DMS153 treated with DMSO at 0.1 percent for 48 hours (cell line): ENCODE results near the gene NDUFV3.
"Not testable (repeated sequence)": the region's sequence is repeated elsewhere in the genome, so short reads cannot be mapped to it uniquely, and the experiment has no call there.

ENCODE experiments used
- DNase-seq: peaks from one replicate; lab custom pipeline; 2025; ENCODE audit not compliant: unreplicated experiment; lab: John Stamatoyannopoulos, UW

Gene NDUFV3

DNA sequence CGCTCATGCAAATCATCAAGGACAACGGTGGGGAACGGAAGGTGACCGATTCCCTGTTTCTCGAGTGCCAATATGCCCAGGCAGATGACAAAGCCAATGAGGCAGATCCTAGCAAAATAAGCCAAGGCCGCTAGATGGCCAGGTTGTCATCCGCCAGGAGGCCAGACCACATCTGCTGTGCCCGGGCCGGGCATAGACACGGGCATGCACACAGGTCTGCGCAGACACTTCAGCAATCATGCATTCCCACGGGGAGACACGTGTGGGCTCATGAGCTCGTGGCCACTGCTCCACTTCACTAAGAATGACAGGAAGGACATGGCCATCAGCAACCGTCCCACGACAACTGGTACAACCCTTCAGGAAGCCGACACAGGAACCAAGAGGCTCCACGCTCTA lies 37.2 kb upstream of the NDUFV3 start:
- no peak for DNase-seq

DNA sequence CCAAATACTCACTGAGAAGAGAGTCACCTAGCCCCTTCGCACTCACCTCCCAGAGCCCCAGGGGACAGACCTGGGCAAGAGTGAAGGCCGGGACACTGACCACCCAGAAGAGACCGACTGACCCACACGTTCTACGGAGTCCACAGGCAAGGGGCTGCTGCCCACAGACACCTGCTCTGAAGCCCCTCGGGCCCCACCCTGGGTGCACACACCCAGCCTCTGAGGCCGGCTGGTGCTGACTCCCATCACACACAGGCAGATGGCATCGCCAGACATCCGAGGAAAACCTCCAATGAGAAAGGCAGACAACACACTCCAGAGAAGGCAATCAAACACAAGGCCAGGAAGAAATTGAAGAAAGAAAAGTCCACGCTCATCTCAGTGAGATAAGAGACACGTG lies 35.9 kb upstream of the NDUFV3 start:
- DNase-seq, result no peak

GRCh38 chr21:42858185-42858847 lies 34.8 kb upstream of the NDUFV3 start:
- DNase-seq, result no peak

DNA sequence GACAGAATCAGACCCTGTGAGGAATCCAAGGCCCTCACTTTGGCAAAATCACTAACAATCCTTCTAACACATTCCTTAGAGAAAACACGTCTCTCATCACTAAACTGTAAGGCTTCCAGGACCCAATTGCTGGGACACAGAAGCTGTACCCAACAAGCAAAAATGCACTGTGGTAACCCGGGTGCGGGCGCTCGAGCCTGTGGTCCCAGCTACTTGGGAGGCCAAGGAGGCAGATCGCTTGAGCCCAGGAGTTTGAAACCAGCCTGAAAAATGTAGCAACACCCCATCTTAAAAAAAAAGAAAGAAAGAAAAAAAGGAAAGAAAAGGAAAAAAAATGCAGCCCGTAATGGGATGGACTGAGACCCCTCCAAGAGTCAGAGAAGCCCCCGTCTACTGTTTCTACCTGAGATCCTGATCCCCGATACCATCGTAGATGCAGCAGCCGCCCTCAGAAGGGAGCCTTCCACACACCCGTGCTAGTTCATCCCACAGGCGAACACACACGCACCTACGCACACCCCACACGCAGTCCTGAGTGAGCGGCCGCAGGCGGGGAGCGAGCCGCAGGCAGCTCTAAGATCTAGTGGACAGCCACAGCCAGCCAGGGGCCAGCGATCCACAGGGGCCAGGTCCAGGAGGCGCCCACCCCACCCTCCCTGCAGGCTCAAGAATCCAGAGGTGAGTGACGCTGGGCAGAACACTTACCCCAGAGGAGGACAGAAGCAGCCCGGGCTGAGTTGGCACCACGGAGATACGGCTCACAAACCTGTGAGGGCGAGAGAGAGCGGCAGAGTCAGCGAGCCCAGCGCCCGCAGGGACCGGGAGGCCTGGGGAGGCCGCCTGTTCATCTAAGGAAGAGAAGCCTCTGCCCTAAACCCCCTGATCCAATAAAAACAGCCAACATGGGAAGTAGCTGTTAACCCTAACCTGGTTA lies 33.9 kb upstream of the NDUFV3 start:
- no peak for DNase-seq

- DNase-seq, result no peak
These were observed 33.2 kb upstream of the NDUFV3 start for GRCh38 chr21:42859891-42860230.

DNA sequence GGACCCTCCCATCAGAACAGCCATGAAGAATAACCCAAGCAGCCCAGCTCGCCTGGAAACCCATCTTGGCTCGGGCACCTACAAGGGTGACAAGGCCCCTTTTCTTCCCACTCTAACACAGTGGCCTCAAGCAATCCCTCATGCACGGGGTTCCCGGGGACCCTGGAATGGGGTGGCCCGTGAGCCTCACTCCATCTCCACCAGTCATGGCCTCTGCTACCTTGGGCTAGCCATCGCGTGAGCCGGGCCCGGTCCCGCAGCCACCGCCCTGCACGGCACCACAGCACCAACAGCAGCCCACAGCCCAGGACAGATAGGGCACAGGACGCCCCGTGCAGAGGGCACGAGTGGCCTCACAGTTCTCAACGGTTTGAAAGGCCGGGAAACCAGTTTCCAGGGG lies 32.8 kb upstream of the NDUFV3 start:
- DNase-seq, result no peak

DNA sequence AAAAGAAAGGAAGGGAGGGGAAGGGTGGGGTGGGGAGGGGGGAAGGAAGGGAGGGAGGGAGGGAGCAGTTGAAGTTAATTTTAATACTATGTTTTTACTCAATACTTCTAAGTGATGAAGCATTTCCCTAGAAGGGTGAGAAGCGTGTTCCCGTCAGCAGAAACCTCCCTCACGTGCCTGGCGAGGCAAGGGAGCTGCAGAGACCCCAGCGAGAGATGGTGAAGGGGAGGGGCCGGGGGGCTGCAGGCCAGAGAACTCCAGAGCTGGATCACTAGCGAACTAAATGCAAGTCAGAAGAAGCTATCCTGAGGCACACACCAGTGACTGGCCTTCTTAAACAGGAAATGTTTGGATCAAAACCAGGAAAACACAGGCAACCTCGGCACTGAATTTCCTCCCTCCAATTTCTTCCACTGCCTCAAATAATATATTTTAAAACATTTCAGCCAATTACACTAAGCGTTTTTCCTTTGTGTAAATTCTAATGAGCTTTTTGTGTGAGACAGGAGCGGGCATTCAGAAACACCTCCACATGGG lies 31.7 kb upstream of the NDUFV3 start:
- DNase-seq, result no peak

- no peak for DNase-seq
These were observed 31.2 kb upstream of the NDUFV3 start for GRCh38 chr21:42861848-42862400.

GRCh38 chr21:42862774-42863503 lies 30.2 kb upstream of the NDUFV3 start:
- no peak for DNase-seq

DNA sequence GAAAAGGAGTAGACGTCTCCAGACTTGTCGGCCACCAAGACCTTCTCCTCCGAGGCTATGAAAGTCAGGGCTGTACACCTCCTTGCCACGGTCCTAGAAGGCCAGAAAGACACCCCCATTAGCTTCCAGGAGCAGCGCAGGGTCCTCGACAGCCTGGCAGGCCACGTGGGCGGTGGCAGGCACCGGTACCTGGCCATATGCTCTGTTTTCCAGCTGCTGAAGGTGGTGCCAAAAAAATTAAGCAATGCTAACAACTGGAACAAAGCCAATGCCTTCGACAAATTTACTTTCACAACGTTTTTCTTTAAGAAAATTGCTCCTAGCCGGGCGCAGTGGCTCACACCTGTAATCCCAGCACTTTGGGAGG lies 29.6 kb upstream of the NDUFV3 start:
- DNase-seq, result no peak

GRCh38 chr21:42864286-42864685 lies 28.8 kb upstream of the NDUFV3 start:
- DNase-seq, result no peak

DNA sequence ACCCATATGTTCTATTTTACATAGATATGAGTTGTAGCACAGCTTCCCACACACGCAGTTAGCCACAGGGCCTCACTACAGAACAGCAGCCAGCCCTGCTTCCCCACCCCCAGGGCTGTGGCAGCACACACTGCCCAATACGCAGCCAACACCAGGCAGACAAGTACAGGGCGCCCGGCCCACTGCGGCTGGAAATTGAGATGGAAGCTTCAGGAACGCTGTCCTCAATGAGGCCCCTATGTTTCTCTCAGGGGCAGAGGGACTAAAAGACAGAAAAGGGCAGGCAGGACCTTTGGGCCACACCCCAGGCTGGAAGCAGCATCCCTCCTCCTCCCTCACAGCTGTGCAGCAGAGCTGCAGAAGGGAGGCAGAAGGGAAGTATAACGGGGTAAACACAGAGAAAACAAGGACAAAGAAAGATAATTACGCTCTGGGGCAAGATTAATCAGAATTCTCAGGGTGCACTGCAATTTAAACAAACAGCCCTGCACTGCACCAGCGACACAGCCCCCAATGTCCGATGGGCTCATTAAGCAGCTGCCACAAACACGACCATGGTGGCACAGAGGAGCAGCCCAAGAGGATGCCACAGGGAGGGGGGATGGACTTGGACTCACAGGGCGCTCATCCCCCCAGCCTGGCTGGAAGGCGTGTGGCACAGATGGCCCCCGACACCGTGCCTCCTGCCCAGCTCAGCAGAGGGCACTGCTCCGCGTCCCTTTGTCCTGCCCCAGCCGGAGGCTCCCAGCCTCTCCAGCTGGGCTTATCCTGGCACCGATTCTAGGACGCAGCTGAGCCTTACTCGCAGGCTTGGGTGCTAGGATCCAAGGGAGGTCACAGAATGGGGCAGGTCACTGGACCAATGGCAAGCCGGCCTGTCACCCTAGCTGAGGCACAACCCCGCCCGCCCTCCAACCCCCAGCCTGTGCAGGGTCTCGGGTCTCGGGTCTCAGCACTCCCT lies 28.0 kb upstream of the NDUFV3 start:
- DNase-seq, result no peak

GRCh38 chr21:42865776-42866160 lies 27.3 kb upstream of the NDUFV3 start:
- DNase-seq, result no peak

- DNase-seq, result no peak
These were observed 24.9 kb upstream of the NDUFV3 start for GRCh38 chr21:42868196-42868595.

DNA sequence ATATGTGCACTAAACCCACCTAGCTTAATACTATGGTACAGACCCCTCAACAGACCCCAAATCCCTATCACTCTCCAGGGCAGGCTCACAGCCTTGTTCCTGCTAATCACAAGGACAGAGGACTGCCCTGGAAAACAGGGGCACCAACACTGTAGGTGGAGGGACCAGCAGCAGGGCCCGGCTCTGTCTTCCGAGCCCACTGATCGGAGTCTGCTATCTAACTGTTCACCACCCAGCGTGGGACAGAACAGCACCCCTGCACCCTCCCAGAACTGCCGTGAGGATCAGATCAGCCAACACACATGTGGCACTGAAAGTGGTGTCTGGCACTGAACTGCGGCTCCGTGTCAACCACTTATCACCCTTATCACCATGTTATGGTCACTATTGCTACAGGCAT lies 20.0 kb upstream of the NDUFV3 start:
- DNase-seq, result no peak

DNA sequence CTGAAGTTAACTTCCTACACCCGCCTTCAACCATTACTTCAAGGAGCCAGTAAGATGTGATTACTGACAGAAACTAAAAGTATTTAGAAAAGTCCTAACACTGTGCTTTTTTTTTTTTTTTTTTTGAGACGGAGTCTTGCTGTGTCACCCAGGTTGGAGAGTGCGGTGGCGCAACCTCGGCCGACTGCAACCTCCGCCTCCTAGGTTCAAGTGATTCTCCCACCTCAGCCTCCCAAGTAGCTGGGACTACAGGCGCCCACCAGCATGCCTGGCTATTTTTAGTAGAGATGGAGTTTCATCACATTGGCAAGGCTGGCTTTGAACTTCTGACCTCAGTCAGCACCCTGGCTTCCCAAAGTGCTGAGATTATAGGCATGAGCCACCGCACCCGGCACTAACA lies 17.3 kb upstream of the NDUFV3 start:
- DNase-seq, result not testable (repeated sequence)

GRCh38 chr21:42878678-42878992 lies 14.5 kb upstream of the NDUFV3 start:
- DNase-seq, result no peak

DNA sequence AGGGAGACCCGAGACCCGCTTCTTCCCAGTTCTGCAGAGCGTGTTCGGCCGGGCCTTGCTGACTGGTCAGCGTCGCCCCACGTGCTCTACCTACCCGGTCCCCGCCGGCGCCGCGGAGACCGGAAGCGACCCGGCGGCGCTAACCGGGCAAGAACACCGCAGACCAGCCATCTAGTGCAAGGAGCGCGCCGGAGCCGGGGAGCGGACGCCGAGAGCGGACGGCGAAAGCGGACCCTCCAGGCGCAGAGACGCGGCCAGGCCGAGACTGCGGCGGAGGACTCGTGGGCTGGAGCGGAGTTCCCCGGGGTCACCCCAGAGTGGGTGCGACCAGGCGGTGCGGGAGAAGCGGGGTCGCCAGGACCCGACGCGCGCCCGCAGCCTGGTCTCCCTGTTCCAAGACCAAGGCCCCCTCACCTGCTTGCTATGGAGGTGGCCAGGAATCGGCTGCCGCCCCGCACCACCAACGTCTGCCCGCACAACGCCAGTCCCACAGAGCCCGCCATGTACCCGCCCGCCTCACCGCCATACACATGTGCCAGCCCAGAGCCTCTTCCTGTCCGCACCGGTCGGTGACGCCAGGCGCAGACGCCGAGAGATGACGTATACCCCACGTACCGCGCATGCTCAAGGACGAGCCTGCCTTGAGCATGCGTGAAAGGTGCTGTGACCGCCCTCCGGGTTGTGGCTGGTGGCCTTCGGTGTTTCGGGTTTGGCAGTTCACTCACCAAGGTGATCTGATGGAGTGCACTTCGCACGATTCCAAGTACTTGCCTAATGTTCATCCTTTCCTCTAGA lies 13.9 kb upstream of the NDUFV3 start, which contains the start of gene WDR4:
TSS of gene WDR4 (minus strand) at position 547 of the 795 bp plus-strand sequence. CDS start at position 503, 44 bp downstream.
- DNase-seq, result peak; percentile 82

DNA sequence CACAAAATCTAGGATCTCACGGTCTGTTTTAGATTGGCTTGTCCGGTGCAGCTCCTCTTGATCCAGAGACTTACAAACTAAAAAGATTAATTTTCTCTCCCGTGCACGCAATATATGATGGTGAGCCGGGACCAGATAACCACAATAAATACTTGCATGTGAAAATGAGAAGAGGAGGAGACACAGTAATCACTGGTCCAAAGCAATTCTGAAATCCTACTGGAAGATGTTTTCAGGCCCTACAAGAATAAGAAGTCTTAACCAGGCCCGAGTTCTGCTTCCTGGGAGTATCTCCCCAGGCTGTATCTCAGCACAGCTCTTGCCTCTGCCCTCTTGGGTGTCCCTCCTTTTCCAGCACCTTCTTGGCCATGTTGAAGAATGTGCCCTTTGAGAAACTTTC lies 12.8 kb upstream of the NDUFV3 start:
- DNase-seq, result no peak
